Ishikawa (cell line): ENCODE measurements around the gene TNFSF4.

Experiments used
- CEBPB ChIP-seq: IDR thresholded peaks from 2 replicates; pipeline ENCODE4 v1.6.1; 2012
- CREB1 ChIP-seq: IDR thresholded peaks from 2 replicates; pipeline ENCODE4 v1.6.1; 2012; ENCODE audit warnings: low read depth
- EGR1 ChIP-seq: IDR thresholded peaks from 2 replicates; pipeline ENCODE4 v1.6.1; 2012
- EP300 ChIP-seq: IDR thresholded peaks from 2 replicates; pipeline ENCODE4 v1.6.1; 2012; ENCODE audit warnings: borderline replicate concordance
- FOXM1 ChIP-seq: IDR thresholded peaks from 2 replicates; pipeline ENCODE4 v1.6.1; 2012; ENCODE audit warnings: low read depth, borderline replicate concordance
- MAX ChIP-seq: IDR thresholded peaks from 2 replicates; pipeline ENCODE4 v1.6.1; 2012
- RAD21 ChIP-seq: IDR thresholded peaks from 2 replicates; pipeline ENCODE4 v1.6.1; 2012; ENCODE audit warnings: low read depth
- TAF1 ChIP-seq: IDR thresholded peaks from 2 replicates; pipeline ENCODE4 v1.6.1; 2012; ENCODE audit warnings: low read depth, mild to moderate bottlenecking
- TCF12 ChIP-seq: IDR thresholded peaks from 2 replicates; pipeline ENCODE4 v1.6.1; 2012; ENCODE audit warnings: low read depth
- TEAD4 ChIP-seq: IDR thresholded peaks from 2 replicates; pipeline ENCODE4 v1.6.1; 2012
- YY1 ChIP-seq: IDR thresholded peaks from 2 replicates; pipeline ENCODE4 v1.6.1; 2012; ENCODE audit warnings: low read depth
- ZBTB7A ChIP-seq: IDR thresholded peaks from 2 replicates; pipeline ENCODE4 v1.6.1; 2012; ENCODE audit warnings: low read depth
- TF ChIP-seq, protein P1 (sequence below): IDR thresholded peaks from 2 replicates; pipeline ENCODE4 v1.6.1; 2012; ENCODE audit warnings: low read depth, mild to moderate bottlenecking
- TF ChIP-seq, protein P2 (sequence below): IDR thresholded peaks from 2 replicates; pipeline ENCODE4 v1.6.1; 2012

DNA sequence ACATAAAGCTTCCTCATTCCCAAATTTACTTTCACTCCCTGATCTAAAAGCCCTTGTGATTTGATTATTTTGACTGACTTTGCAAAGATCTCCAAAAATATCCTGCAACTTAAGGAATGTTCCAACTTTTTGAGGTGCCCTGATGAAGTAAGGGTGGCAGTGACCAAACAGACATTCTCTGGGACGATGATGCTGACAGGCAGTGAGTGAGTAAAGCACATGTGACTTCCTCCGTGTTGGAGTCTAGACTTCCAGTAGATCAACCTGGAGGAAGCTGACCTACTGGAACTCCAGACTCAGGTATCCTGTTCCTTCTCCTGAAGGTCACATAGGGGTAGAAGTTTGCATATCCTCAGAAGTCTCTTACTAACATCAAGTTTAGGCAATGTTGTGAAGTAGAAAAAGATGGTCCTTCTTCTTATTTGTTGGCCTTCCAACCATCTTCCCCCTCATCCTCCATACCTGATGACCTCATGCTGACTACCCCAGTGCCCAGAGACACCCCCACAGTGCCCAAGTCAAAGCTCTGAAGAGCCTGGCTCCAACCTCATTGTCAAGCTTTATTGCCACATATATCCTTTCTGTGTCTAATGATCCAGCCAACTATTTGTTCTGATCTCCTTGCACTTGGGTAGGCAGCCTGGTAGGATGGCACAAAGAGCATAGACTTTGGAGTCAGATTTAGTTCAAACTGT lies 16.0 kb downstream of the TNFSF4 start:
- TF ChIP-seq, protein P1, sequence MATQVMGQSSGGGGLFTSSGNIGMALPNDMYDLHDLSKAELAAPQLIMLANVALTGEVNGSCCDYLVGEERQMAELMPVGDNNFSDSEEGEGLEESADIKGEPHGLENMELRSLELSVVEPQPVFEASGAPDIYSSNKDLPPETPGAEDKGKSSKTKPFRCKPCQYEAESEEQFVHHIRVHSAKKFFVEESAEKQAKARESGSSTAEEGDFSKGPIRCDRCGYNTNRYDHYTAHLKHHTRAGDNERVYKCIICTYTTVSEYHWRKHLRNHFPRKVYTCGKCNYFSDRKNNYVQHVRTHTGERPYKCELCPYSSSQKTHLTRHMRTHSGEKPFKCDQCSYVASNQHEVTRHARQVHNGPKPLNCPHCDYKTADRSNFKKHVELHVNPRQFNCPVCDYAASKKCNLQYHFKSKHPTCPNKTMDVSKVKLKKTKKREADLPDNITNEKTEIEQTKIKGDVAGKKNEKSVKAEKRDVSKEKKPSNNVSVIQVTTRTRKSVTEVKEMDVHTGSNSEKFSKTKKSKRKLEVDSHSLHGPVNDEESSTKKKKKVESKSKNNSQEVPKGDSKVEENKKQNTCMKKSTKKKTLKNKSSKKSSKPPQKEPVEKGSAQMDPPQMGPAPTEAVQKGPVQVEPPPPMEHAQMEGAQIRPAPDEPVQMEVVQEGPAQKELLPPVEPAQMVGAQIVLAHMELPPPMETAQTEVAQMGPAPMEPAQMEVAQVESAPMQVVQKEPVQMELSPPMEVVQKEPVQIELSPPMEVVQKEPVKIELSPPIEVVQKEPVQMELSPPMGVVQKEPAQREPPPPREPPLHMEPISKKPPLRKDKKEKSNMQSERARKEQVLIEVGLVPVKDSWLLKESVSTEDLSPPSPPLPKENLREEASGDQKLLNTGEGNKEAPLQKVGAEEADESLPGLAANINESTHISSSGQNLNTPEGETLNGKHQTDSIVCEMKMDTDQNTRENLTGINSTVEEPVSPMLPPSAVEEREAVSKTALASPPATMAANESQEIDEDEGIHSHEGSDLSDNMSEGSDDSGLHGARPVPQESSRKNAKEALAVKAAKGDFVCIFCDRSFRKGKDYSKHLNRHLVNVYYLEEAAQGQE, result no peak
- TF ChIP-seq EP300 (no peak), CEBPB (no peak), FOXM1 (no peak), RAD21 (no peak), TAF1 (no peak), MAX (no peak), TEAD4 (no peak), YY1 (no peak), EGR1 (no peak), CREB1 (no peak), ZBTB7A (no peak), TCF12 (no peak)
- TF ChIP-seq, protein P2, sequence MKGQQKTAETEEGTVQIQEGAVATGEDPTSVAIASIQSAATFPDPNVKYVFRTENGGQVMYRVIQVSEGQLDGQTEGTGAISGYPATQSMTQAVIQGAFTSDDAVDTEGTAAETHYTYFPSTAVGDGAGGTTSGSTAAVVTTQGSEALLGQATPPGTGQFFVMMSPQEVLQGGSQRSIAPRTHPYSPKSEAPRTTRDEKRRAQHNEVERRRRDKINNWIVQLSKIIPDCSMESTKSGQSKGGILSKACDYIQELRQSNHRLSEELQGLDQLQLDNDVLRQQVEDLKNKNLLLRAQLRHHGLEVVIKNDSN, result no peak
